Neural cell (in vitro differentiated cells): ENCODE data around the gene OR8B4. TPM values are rescaled to one million over a fixed set of nuclear protein-coding genes. Genes with fewer than 3 reads are reported as not detected.

Experiments used
- H2AFZ ChIP-seq: fragments of 200-600, 300-800 bp; sonication (generic), shearing (Covaris generic); 2 replicates; pipeline ENCODE4 v1.6.0; 2014; ENCODE audit warnings: low read depth, mild to moderate bottlenecking, antibody characterized with exemption, low read length, moderate library complexity
- H3F3A ChIP-seq: fragments of 200-600 bp; shearing (Covaris generic); 2 replicates; pipeline ENCODE4 v1.6.1; 2016; ENCODE audit warnings: mild to moderate bottlenecking, moderate library complexity, mixed read lengths, antibody characterized with exemption, low read length; ENCODE audit not compliant: insufficient read depth, poor library complexity, severe bottlenecking
- H3K27ac ChIP-seq: fragments of 200-600, 300-800 bp; sonication (generic), shearing (Covaris generic); 2 replicates; pipeline ENCODE4 v1.5.1; 2014; ENCODE audit warnings: mild to moderate bottlenecking, low read length, moderate library complexity
- H3K27me3 ChIP-seq: fragments of 300-800, 200-600 bp; sonication (generic), shearing (Covaris generic); 2 replicates; pipeline ENCODE4 v1.6.0; 2014; ENCODE audit warnings: mild to moderate bottlenecking, low read depth, low read length, moderate library complexity; ENCODE audit not compliant: insufficient read depth
- H3K36me3 ChIP-seq: fragments of 300-800, 200-600 bp; sonication (generic), shearing (Covaris generic); 2 replicates; pipeline ENCODE4 v1.5.1; 2014; ENCODE audit warnings: mild to moderate bottlenecking, antibody characterized with exemption, low read length, moderate library complexity; ENCODE audit not compliant: insufficient read depth
- H3K4me2 ChIP-seq: fragments of 300-800, 200-600 bp; sonication (generic), shearing (Covaris generic); 2 replicates; pipeline ENCODE4 v1.6.0; 2014; ENCODE audit warnings: mild to moderate bottlenecking, low read length
- H3K4me3 ChIP-seq: fragments of 300-800, 200-600 bp; sonication (generic), shearing (Covaris generic); 2 replicates; pipeline ENCODE4 v1.5.1; 2014; ENCODE audit warnings: mild to moderate bottlenecking, low read length, moderate library complexity
- H3K79me2 ChIP-seq: fragments of 200-600 bp; shearing (Covaris generic); replicated peaks from 2 replicates; pipeline ENCODE4 v1.6.0; 2014; ENCODE audit warnings: mild to moderate bottlenecking, low read length, moderate library complexity; ENCODE audit not compliant: insufficient read depth
- H3K9ac ChIP-seq: fragments of 300-800, 200-600 bp; sonication (generic), shearing (Covaris generic); 2 replicates; pipeline ENCODE4 v1.6.1; 2016; ENCODE audit warnings: mild to moderate bottlenecking, low read length, mixed read lengths
- H3K9me2 ChIP-seq: fragments of 200-600 bp; shearing (Covaris generic); 2 replicates; pipeline ENCODE4 v1.6.1; 2016; ENCODE audit warnings: mild to moderate bottlenecking, low read length, mixed read lengths; ENCODE audit not compliant: insufficient read depth
- H3K9me3 ChIP-seq: fragments of 200-600, 300-800 bp; sonication (generic), shearing (Covaris generic); 2 replicates; pipeline ENCODE4 v1.6.1; 2016; ENCODE audit warnings: mild to moderate bottlenecking, mixed run types, low read length, moderate library complexity, mixed read lengths
- H4K20me1 ChIP-seq: fragments of 200-600 bp; shearing (Covaris generic); 2 replicates; pipeline ENCODE4 v1.6.1; 2016; ENCODE audit warnings: mild to moderate bottlenecking, mixed run types; ENCODE audit not compliant: insufficient read depth
- CTCF ChIP-seq: fragments of 450-650 bp; IDR thresholded peaks from 2 replicates; pipeline ENCODE4 v1.5.1; 2014; ENCODE audit warnings: antibody characterized with exemption, mild to moderate bottlenecking, moderate library complexity; ENCODE audit not compliant: poor library complexity, severe bottlenecking
- EP300 ChIP-seq: fragments of 450-650 bp; conservative IDR thresholded peaks from 2 replicates; pipeline ENCODE4 v1.6.1; 2014; ENCODE audit warnings: antibody characterized with exemption, mild to moderate bottlenecking, moderate library complexity; ENCODE audit not compliant: poor library complexity, severe bottlenecking
- EZH2 ChIP-seq: fragments of 200-600, 300-800 bp; shearing (Covaris generic), sonication (generic); IDR thresholded peaks from 2 replicates; pipeline ENCODE4 v1.6.1; 2014; ENCODE audit warnings: antibody characterized with exemption, low read length, borderline replicate concordance, mild to moderate bottlenecking; ENCODE audit not compliant: insufficient read depth, poor library complexity, severe bottlenecking
- MXI1 ChIP-seq: fragments of 450-650 bp; conservative IDR thresholded peaks from 2 replicates; pipeline ENCODE4 v1.6.1; 2014; ENCODE audit warnings: antibody characterized with exemption, mild to moderate bottlenecking; ENCODE audit not compliant: poor library complexity, severe bottlenecking
- POLR2AphosphoS5 ChIP-seq: IDR thresholded peaks from 2 replicates; pipeline ENCODE4 v1.6.1; 2012
- RAD21 ChIP-seq: fragments of 450-650 bp; conservative IDR thresholded peaks from 2 replicates; pipeline ENCODE4 v1.6.1; 2014; ENCODE audit warnings: antibody characterized with exemption, mild to moderate bottlenecking, moderate library complexity
- REST ChIP-seq: IDR thresholded peaks from 2 replicates; pipeline ENCODE4 v1.6.1; 2012; ENCODE audit warnings: borderline replicate concordance
- SMC3 ChIP-seq: fragments of 450-650 bp; conservative IDR thresholded peaks from 2 replicates; pipeline ENCODE4 v1.6.1; 2014; ENCODE audit warnings: antibody characterized with exemption, mild to moderate bottlenecking, moderate library complexity; ENCODE audit not compliant: poor library complexity
- TAF1 ChIP-seq: IDR thresholded peaks from 2 replicates; pipeline ENCODE4 v1.6.1; 2012; ENCODE audit warnings: low read depth
- polyA plus RNA-seq: library from polyadenylated mRNA; depleted of rRNA; stranded (reverse); fragments of >200 nt; gene quantifications from 2 replicates; pipeline ENCODE4 v1.2.3, GENCODE V29; 2014

The OR8B4 gene
- polyA plus RNA-seq, 1 donor from 2014 or later = not detected

GRCh38 chr11:124454552-124454951, 29.9 kb upstream of the OR8B4 start:
- H3K36me3 ChIP-seq = no peaks in the 10 kb centered on the region
- H3K9me3 ChIP-seq = no peaks in the 10 kb centered on the region
- H2AFZ ChIP-seq = no peak overlapping the region
- no peaks in the 10 kb centered on the region for H4K20me1 ChIP-seq
- H3K4me2 ChIP-seq = no peak overlapping the region
- no peak overlapping the region for H3K27ac ChIP-seq
- H3K79me2 ChIP-seq = no peaks in the 10 kb centered on the region
- no peak overlapping the region for H3K9ac ChIP-seq
- H3K4me3 ChIP-seq = no peak overlapping the region
- H3K27me3 ChIP-seq = no peaks in the 10 kb centered on the region
- no peaks in the 10 kb centered on the region for H3F3A ChIP-seq
- H3K9me2 ChIP-seq = no peaks in the 10 kb centered on the region
- TF ChIP-seq MXI1 = no peak
- no peak for TF ChIP-seq RAD21
- no peak for TF ChIP-seq TAF1
- no peak for TF ChIP-seq POLR2AphosphoS5
- TF ChIP-seq SMC3 = no peak
- no peak for TF ChIP-seq CTCF
- TF ChIP-seq EZH2 = no peak
- TF ChIP-seq REST = no peak
- TF ChIP-seq EP300 = no peak

- no peak overlapping the region for H2AFZ ChIP-seq
- H3K4me3 ChIP-seq = no peak overlapping the region
- no peaks in the 10 kb centered on the region for H3K36me3 ChIP-seq
- H3K27ac ChIP-seq = no peak overlapping the region
- no peaks in the 10 kb centered on the region for H3K9me3 ChIP-seq
- no peaks in the 10 kb centered on the region for H3F3A ChIP-seq
- H3K9me2 ChIP-seq = no peaks in the 10 kb centered on the region
- H4K20me1 ChIP-seq = no peaks in the 10 kb centered on the region
- H3K79me2 ChIP-seq = no peaks in the 10 kb centered on the region
- no peak overlapping the region for H3K4me2 ChIP-seq
- no peak overlapping the region for H3K9ac ChIP-seq
- H3K27me3 ChIP-seq = no peaks in the 10 kb centered on the region
- TF ChIP-seq MXI1 = no peak
- no peak for TF ChIP-seq EZH2
- no peak for TF ChIP-seq RAD21
- no peak for TF ChIP-seq POLR2AphosphoS5
- TF ChIP-seq TAF1 = no peak
- TF ChIP-seq EP300 = no peak
- TF ChIP-seq CTCF = no peak
- TF ChIP-seq SMC3 = no peak
- TF ChIP-seq REST = no peak
Measured at GRCh38 chr11:124446916-124447315, 22.2 kb upstream of the OR8B4 start.
